Testis (tissue), 3 donors: Measurements from ENCODE around the gene UBE2QL1. TPM values are rescaled to one million over a fixed set of nuclear protein-coding genes. Genes with fewer than 3 reads are reported as not detected.

Source experiments
- DNase-seq: peaks from one replicate; pipeline ENCODE4 v3.0.0-alpha.2; 2019
- H3K27ac ChIP-seq, 2 donors: fragments of 200-600 bp; sonication (generic); one replicate each; pipeline ENCODE4 v1.5.1; 2019
- H3K27me3 ChIP-seq: fragments of 200-600 bp; sonication (generic); one replicate; pipeline ENCODE4 v1.5.1; 2019
- H3K36me3 ChIP-seq: fragments of 200-600 bp; sonication (generic); one replicate; pipeline ENCODE4 v1.5.1; 2017; ENCODE audit warnings: low read depth; ENCODE audit errors: missing control alignments
- H3K4me1 ChIP-seq: fragments of 200-600 bp; sonication (generic); one replicate; pipeline ENCODE4 v1.5.1; 2019
- H3K4me3 ChIP-seq, 2 donors: fragments of 200-600 bp; sonication (generic); one replicate each; pipeline ENCODE4 v1.5.1; 2017 to 2019
- H3K9me3 ChIP-seq: fragments of 200-600 bp; sonication (generic); one replicate; pipeline ENCODE4 v1.5.1; 2017
- POLR2A ChIP-seq: fragments of 450-650 bp; IDR thresholded peaks from one replicate; pipeline ENCODE4 v1.6.1; 2017; ENCODE audit warnings: antibody characterized with exemption, mild to moderate bottlenecking, moderate library complexity
- whole genome bisulfite sequencing, 2 donors: methylation state at CpG; one replicate each; pipeline ENCODE4 v1.1.5; 2018; 5-methylcytosine and 5-hydroxymethylcytosine counted together
- intact Hi-C: fragments of 100-400 bp; cut with DNase I; formaldehyde crosslinking; loops from one replicate; pipeline ENCODE4 v1.15.1; 2023; ENCODE audit warnings: low total_unique reads
- polyA plus RNA-seq: library from polyadenylated mRNA; stranded (reverse); fragments of 350-450 nt; fragmentation: Illumina TruSeq; extraction: RNeasy Lipid Tissue Mini Kit (QIAGEN cat#74804); gene quantifications from one replicate; pipeline ENCODE4 v1.2.3, GENCODE V29; 2014; ENCODE audit warnings: low read depth, low replicate concordance; ENCODE audit not compliant: insufficient read depth
- total RNA-seq, 2 donors: library from RNA; depleted of rRNA; stranded (reverse); fragments of >200 nt; gene quantifications; one replicate each; pipeline ENCODE4 v1.2.3, GENCODE V29; 2016
- TF ChIP-seq, protein P1 (sequence below), 3 experiments: fragments of 450-650 bp in 2 of 3; fragments of 200-600 bp in 1 of 3; sonication (generic) in 1 of 3; IDR thresholded peaks; one replicate each; pipeline ENCODE4 v1.5.1; 2016 to 2019; ENCODE audit warnings: antibody characterized with exemption in 3 of 3, mild to moderate bottlenecking in 2 of 3, moderate library complexity in 1 of 3

The UBE2QL1 gene
- total and polyA plus RNA-seq, 3 donors from 2014 or later, result 1.9 to 3.2 (median 2.0) TPM

DNA sequence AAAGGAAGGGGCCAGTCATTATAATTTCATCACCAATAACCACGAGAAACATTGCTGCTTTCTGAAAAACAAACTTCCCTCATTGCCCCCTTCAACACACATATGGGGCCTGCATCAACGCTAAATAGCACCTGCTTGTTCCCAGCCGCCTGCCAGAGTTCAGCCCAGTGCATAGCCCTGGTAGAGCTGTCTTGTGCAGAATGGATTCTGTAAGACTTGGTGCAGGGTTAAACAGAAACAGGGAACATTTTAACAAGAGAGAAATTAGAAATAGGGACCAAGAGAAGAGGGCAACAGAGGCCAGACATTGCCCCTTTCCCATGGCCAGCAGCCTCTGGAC, 56.7 kb downstream of the UBE2QL1 start:
- WGBS, 2 donors, result 70 to 76% methylated on average over 3 of the region's 3 CpGs

DNA sequence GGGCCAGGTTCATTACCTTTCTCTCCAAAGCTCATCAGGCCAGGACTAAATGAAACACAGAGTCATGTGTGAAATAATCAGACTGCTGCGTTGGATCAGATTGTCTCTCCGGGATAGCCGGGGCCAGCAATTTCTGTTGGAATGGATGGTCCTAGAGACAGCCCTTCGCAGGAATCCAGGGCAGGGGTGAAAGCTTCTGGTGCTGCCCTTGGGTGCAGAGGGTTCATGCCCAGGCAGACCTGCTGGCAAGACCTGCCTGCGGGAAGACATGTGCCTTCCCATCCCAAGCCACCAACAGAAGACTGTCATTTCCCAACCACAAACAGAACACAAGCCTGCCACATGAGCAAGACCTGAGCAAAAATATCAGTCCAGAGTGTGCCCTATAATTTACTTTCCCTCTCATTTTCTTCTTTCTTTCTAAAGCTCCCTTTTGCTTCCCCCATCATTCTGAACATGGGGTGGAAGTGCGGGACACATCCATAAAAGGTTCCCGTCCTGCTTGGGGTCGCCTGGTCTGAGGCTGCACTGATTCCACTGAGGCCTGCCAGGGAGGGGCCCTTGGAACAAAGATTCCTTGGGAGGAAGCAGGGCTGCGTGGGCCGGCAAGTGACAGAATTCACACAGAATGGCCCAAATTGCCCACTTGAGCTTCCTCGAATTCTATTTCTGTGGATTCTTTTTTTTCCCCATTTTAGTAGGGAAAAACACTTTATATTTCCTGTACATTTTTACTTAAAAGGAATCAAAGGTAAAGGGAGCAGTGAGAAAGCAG, 57.3 kb downstream of the UBE2QL1 start:
- H3K4me1 ChIP-seq, result no peaks in the 10 kb centered on the region
- DNase-seq, result no peak
- 84 to 87% methylated on average over 11 of the region's 11 CpGs for WGBS, 2 donors
- no peaks in the 10 kb centered on the region for H3K36me3 ChIP-seq
- intact Hi-C loops, result no loop called here
- no peak overlapping the region for H3K27ac ChIP-seq
- H3K9me3 ChIP-seq, result no peaks in the 10 kb centered on the region
- no peaks in the 10 kb centered on the region for H3K27me3 ChIP-seq
- no peak overlapping the region for H3K4me3 ChIP-seq
- no peak for TF ChIP-seq POLR2A
- TF ChIP-seq, protein P1, sequence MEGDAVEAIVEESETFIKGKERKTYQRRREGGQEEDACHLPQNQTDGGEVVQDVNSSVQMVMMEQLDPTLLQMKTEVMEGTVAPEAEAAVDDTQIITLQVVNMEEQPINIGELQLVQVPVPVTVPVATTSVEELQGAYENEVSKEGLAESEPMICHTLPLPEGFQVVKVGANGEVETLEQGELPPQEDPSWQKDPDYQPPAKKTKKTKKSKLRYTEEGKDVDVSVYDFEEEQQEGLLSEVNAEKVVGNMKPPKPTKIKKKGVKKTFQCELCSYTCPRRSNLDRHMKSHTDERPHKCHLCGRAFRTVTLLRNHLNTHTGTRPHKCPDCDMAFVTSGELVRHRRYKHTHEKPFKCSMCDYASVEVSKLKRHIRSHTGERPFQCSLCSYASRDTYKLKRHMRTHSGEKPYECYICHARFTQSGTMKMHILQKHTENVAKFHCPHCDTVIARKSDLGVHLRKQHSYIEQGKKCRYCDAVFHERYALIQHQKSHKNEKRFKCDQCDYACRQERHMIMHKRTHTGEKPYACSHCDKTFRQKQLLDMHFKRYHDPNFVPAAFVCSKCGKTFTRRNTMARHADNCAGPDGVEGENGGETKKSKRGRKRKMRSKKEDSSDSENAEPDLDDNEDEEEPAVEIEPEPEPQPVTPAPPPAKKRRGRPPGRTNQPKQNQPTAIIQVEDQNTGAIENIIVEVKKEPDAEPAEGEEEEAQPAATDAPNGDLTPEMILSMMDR (IDR thresholded peaks at IDR 0.05), result no peak

More for the DNA sequence above, 56.7 kb downstream of the UBE2QL1 start:
- no peaks in the 10 kb centered on the region for H3K36me3 ChIP-seq
- TF ChIP-seq, protein P1 (IDR thresholded peaks at IDR 0.05), result no peak
- no peak for TF ChIP-seq POLR2A
- no peaks in the 10 kb centered on the region for H3K9me3 ChIP-seq
- H3K4me1 ChIP-seq, result no peaks in the 10 kb centered on the region
- H3K27ac ChIP-seq, result no peak overlapping the region
- DNase-seq, result no peak
- intact Hi-C loops, result no loop called here
- no peak overlapping the region for H3K4me3 ChIP-seq
- no peaks in the 10 kb centered on the region for H3K27me3 ChIP-seq

DNA sequence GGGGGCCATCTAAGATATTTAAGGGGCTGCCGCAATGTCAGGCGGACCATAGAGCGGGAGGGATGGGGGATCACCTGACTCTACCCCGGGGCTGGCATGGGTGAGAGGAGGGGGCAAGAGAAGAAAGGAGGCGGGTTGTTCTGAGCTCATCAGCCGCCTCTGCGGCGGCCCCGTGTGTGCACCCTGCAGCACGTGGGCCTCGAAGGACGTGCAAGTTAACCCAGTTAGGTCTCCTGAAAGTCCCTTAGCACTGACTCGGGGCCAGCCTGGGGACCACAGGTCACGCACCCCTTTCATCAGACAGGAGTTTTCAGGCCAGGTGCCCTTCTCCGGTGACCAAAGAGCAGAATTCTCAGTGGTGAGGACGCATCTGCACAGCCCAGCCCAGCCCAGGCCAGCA, 58.0 kb downstream of the UBE2QL1 start:
- 73 to 89% methylated on average over 14 to 16 of the region's 16 CpGs for WGBS, 2 donors
- TF ChIP-seq, protein P1 (IDR thresholded peaks at IDR 0.05), result no peak
- no peak for TF ChIP-seq POLR2A

DNA sequence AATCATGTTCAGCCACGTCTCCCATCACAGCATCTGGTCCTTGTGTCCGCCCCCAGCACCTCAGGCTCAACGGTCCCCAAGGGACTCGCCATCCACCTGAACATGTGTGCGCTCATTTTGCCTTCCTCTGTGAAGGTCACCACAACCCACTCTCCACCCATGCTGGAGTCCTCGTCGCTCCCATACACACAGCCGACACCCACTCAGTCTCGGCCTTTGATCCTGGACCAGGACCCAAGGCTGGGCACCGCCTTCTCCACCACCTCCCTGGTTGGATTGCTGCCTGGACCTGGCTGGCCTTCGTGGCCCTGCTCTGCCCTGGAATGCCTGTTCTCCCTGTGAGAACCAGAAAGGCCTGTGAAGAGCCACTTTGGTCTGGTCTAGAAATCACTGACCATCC, 60.3 kb downstream of the UBE2QL1 start:
- H3K4me1 ChIP-seq, result no peaks in the 10 kb centered on the region
- no peak for DNase-seq
- no peaks in the 10 kb centered on the region for H3K9me3 ChIP-seq
- H3K27me3 ChIP-seq, result no peaks in the 10 kb centered on the region
- WGBS, 2 donors, result 69 to 73% methylated on average over 8 to 11 of the region's 11 CpGs
- no peak overlapping the region for H3K27ac ChIP-seq
- H3K4me3 ChIP-seq, result no peak overlapping the region
- intact Hi-C loops, result no loop called here
- no peaks in the 10 kb centered on the region for H3K36me3 ChIP-seq
- TF ChIP-seq, protein P1 (IDR thresholded peaks at IDR 0.05), result no peak
- TF ChIP-seq POLR2A, result no peak

More for the DNA sequence above, 58.0 kb downstream of the UBE2QL1 start:
- Histone ChIP-seq H3K27me3 (no peaks in the 10 kb centered on the region), H3K36me3 (no peaks in the 10 kb centered on the region), H3K4me3 (no peak overlapping the region), H3K4me1 (no peaks in the 10 kb centered on the region), H3K27ac (no peak overlapping the region), H3K9me3 (no peaks in the 10 kb centered on the region)
- intact Hi-C loops, result no loop called here
- DNase-seq, result no peak

DNA sequence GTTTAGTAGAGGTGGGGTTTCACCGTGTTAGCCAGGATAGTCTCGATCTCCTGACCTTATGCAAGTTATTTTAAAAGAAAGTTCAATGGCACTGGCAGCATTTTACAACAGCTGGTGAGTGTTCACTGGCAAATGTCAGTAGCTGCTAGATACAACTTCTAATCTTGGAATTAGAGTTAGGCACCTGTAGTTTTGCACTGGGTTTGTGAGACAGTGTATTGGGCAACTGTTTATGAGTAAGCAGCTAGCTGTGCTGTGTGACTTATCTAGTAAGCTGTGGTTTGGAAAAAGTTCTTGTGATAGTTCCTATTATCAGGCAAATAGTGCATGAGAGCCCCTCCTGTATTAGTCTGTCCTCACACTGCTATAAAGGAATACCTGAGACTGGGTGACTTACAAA, 61.5 kb downstream of the UBE2QL1 start:
- WGBS, 2 donors, result 58 to 79% methylated on average over 2 of the region's 2 CpGs
- intact Hi-C loops, result no loop called here
- DNase-seq, result no peak
- H3K9me3 ChIP-seq, result no peaks in the 10 kb centered on the region
- no peak overlapping the region for H3K4me3 ChIP-seq
- no peak overlapping the region for H3K27ac ChIP-seq
- H3K4me1 ChIP-seq, result no peaks in the 10 kb centered on the region
- TF ChIP-seq POLR2A, result no peak
- TF ChIP-seq, protein P1 (IDR thresholded peaks at IDR 0.05), result no peak
- no peaks in the 10 kb centered on the region for H3K27me3 ChIP-seq
- no peaks in the 10 kb centered on the region for H3K36me3 ChIP-seq
